ENCODE results near the gene CDH12.

DNA sequence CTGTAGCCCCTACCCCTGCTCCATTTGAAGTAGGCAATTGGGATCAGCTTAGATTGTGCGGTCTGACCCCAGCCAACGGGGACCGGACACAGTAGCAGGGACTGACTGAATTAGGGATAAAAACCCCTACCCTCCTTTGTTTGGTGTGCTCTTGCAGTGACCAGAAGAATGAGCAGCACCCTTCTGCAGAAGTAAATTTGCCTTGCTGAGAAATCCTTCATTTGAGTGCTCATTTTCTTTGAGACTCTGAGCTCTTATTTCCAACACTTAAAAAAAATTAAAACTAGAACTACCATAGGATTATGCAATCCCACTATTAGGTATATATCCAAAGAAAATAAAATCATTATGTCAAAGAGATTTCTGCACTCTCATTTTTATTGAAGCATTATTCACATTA lies 560.0 kb downstream of the CDH12 start:
- TF ChIP-seq, protein P1, sequence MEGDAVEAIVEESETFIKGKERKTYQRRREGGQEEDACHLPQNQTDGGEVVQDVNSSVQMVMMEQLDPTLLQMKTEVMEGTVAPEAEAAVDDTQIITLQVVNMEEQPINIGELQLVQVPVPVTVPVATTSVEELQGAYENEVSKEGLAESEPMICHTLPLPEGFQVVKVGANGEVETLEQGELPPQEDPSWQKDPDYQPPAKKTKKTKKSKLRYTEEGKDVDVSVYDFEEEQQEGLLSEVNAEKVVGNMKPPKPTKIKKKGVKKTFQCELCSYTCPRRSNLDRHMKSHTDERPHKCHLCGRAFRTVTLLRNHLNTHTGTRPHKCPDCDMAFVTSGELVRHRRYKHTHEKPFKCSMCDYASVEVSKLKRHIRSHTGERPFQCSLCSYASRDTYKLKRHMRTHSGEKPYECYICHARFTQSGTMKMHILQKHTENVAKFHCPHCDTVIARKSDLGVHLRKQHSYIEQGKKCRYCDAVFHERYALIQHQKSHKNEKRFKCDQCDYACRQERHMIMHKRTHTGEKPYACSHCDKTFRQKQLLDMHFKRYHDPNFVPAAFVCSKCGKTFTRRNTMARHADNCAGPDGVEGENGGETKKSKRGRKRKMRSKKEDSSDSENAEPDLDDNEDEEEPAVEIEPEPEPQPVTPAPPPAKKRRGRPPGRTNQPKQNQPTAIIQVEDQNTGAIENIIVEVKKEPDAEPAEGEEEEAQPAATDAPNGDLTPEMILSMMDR (IDR thresholded peaks at IDR 0.05; ENCODE audit: extremely low read depth in 1 of 2, insufficient read depth in 1 of 2, low read depth in 1 of 2, low read length in 2 of 2), result no peak
- TF ChIP-seq POLR2AphosphoS5 (IDR thresholded peaks at IDR 0.05; ENCODE audit: insufficient read depth, low read depth, low read length) (no peak), POLR2A (IDR thresholded peaks at IDR 0.05; ENCODE audit: low read depth, low read length) (no peak), EZH2 (IDR thresholded peaks at IDR 0.05; ENCODE audit: borderline replicate concordance, low read depth, low read length, severe bottlenecking) (no peak), MYC (IDR thresholded peaks at IDR 0.05; ENCODE audit: low read depth, low read length) (no peak), FOS (IDR thresholded peaks at IDR 0.05; ENCODE audit: borderline replicate concordance, insufficient read depth, low read length) (no peak), JUN (IDR thresholded peaks at IDR 0.05; ENCODE audit: borderline replicate concordance, insufficient read depth, insufficient read length, low read depth) (no peak)
- TF ChIP-seq, protein P2, sequence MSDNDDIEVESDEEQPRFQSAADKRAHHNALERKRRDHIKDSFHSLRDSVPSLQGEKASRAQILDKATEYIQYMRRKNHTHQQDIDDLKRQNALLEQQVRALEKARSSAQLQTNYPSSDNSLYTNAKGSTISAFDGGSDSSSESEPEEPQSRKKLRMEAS (IDR thresholded peaks at IDR 0.05; ENCODE audit: insufficient read depth, insufficient read length), result no peak

Measured in endothelial cell of umbilical vein (primary cell).